Stimulated activated naive CD4-positive, alpha-beta T cell (primary cell): ENCODE data around the gene HPGDS.
"Not testable (repeated sequence)": the region's sequence is repeated elsewhere in the genome, so short reads cannot be mapped to it uniquely, and the experiment has no call there.

ENCODE experiments used
- DNase-seq, 6 experiments: peaks; one replicate each; lab custom pipeline; 2025; lab: John Stamatoyannopoulos, UW

HPGDS gene

GRCh38 chr4:94356444-94356843 lies 13.8 kb upstream of the HPGDS start:
- no peak for DNase-seq

GRCh38 chr4:94354474-94354896 lies 11.8 kb upstream of the HPGDS start:
- DNase-seq, result no peak

DNA sequence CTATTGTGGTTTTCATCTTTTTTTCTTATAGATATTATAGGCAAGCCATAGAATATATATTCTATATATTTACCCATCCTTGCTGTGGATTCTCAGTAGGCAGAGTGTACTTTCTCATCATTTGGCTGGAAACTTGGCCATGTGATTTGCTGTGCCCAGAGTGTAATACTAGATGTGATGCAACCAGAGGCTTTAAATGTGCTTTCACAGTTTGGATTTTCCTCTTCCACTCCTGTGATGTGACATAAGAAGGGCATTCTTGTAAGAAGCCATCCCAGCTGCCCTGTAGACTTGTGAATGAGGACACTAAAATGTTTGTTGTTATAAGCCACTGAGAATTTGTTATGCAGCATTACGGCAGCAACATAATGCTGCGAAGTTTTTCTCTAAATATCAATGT lies 10.4 kb upstream of the HPGDS start:
- DNase-seq, result no peak

DNA sequence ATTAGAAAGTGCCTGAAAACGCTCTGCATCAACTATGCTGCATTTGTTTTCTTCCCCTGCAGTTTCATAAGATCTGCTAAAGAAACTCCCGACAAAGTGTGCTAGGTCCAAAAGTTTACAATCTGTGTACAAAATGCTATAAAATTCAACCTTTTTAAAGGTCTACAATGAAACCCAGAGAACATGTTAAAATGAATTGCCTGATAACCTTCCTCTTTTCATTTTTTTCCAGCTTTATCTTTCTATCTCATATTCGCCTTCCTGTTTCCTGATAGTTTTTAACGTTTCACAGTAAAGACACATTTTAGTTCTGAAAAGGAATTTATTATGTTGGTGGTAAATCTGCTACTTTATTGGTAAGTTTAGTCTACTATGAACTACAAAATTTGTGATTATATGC lies 9.5 kb upstream of the HPGDS start:
- DNase-seq, result no peak

- no peak for DNase-seq
Measured at GRCh38 chr4:94351319-94351718, 8.7 kb upstream of the HPGDS start.

- DNase-seq, result no peak
Measured at GRCh38 chr4:94350095-94350494, 7.5 kb upstream of the HPGDS start.

DNA sequence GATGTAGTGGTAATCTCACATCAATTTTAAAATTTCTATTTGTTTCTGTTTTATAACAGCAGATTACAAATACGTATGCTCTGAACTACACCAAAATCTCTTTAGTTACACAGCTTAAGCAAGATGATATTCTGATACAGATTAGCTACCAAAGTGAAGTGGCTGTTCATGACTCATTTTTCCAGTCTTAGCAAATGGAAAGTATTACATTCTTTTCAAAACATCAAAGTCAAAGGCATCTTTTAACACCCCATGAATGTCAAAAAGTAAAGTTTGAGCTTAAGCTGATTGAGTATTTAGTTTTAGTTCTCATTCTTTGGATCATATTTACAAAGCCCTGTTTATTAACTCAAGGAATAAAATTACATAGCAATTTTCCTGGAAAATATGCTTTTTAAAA lies 6.6 kb upstream of the HPGDS start:
- DNase-seq, result no peak

- DNase-seq, result no peak
Measured at GRCh38 chr4:94348666-94349065, 6.0 kb upstream of the HPGDS start.

DNA sequence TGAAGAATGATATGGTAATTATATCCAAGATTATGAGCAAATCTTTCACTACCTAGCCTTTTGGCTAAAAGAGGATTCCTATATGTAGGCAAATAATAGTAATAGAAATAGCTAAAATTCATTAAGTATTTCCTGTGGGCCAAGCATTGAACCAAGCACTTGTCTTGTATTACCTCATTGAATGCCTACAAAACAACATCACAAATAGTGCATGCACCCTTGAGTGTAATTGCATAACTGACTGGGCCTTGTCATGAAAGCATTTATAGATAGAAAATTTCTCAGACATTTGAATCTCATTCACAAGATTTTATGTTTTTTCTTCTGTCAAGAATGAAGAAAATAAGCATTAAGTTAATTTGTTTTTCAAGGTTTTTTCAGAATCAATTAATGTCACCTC lies 3.9 kb upstream of the HPGDS start:
- no peak for DNase-seq

DNA sequence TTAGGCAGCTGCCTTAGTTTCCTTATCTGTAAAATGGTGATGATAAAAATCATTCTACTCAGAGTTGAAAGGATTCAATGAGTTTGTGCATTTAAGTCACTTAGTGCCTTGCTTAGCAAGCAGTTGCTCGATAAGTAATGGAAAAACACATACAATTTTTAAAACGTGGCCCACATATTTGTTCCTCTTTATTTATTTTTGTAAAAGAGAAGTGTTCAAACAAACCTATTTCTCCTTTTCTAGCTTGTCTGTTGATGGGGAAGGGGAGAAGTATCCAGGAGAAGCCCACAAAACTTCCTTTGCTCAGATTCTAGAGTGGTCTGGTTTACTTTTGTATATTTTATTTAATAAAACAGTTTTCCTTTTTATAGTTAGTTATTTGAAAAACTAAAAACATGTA lies 3.3 kb upstream of the HPGDS start:
- no peak for DNase-seq

DNA sequence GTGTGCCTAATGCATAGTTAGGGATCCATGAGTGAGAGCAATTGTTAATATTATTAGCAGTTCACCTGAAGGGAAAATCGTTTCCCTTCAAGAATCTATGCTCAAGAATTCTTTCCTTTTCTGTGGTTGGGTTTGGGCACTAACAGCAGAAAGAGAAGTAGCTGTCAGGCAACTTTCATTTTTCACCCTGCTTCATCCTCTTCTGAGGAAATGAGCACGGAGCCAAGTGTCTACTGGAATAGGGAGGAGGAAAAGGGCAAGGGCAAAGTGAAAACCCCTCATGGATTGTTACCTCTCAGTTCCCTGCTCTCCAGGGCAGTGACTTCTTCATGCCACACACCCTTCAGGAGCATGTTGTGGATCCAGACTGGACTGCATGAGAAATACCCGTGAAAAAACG lies 2.6 kb upstream of the HPGDS start:
- no peak for DNase-seq

DNA sequence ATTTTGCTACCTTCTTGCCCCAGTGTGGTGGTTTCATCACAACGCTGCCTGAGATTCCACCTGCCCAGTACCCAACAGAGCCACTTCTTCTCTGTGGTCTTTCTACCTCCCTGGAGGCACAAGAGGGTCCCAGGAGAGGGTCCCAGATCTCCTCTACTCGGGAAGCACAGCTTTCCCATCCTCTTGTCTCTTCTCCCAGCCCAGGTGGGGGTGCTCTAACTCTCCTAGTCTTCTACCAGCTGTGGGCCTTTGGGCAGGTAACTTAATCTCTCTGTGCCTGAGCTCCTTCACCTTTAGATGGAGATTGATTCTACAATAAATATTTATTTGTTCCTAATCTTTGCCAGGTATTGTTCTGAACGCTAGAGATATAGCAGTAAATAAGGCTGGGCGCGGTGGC lies 1.8 kb upstream of the HPGDS start:
- DNase-seq, result no peak

- DNase-seq, result no peak
Measured at GRCh38 chr4:94341481-94342370, 910 bp downstream of the HPGDS start.

GRCh38 chr4:94339779-94340178 lies 2.9 kb downstream of the HPGDS start:
- DNase-seq, result no peak

- no peak for DNase-seq
Measured at GRCh38 chr4:94338681-94339351, 3.8 kb downstream of the HPGDS start.

GRCh38 chr4:94336791-94337190 lies 5.8 kb downstream of the HPGDS start:
- not testable (repeated sequence) for DNase-seq

GRCh38 chr4:94336303-94336702 lies 6.3 kb downstream of the HPGDS start:
- no peak for DNase-seq

DNA sequence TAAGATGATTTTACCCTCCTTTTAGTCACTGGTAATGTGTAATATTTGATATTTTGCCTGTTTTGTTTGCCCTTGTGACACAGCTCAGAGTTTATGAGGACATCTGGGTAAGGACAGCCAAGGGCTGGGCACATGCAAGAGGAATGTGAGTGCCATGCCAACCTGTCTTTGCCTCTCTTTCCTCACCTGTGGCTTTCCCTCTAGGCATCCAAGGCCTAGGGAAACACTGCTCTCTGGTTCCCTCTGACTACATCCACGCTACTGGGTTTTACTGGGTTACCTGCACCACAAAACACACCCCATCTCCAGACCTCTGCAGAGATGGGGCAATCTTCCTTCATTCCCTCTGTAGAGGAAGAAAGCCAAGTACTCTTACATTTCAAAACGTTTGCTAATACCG lies 7.7 kb downstream of the HPGDS start:
- no peak for DNase-seq

GRCh38 chr4:94334476-94334875 lies 8.2 kb downstream of the HPGDS start:
- DNase-seq, result no peak

GRCh38 chr4:94333866-94334265 lies 8.8 kb downstream of the HPGDS start:
- DNase-seq, result no peak

DNA sequence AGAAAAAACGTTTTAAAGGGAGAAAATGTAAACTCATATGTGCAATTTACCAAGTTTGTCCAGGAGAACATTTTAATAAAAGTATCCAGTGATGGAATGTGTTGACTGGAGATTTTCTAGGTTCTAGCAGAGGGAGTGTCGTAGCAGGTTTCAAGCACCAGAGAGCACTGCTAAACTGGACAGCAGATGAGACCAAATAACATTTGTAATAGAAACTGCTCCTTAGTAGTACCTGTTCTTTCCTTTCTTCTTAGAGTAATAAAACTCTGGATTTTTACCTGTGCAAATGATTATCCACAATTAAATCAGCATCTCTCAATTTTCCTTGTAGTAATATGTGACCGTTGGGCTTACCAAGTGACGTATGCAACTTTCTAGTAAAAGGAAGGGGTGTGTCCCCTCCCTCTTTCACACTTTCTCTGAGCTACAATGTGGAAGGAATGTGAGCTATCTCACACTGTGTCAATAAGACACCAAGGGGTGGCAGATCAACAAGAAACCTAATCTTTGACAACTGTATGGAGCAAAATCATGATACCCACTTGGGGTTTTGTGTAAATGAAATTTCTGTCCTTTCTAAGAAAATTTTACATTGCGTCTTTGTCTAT lies 9.5 kb downstream of the HPGDS start:
- no peak for DNase-seq

DNA sequence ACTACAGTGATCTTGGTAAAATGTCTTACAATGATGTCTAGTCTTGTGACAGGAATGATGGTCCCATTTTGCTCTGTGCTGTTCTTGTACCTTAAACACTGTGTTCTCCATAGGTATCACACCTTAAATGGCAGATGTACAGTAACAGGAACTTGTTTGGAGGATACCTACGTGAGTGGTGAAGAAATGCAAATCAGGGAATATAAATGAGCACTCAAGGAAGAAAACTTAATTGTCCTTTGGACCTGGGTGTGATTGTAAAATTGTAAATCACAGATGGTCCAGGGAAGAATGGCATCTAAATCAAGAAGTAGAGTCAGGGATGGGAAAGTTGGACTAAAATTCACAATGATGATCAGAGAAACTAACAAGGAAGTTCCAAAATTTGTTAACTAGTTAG lies 12.7 kb downstream of the HPGDS start:
- no peak for DNase-seq

DNA sequence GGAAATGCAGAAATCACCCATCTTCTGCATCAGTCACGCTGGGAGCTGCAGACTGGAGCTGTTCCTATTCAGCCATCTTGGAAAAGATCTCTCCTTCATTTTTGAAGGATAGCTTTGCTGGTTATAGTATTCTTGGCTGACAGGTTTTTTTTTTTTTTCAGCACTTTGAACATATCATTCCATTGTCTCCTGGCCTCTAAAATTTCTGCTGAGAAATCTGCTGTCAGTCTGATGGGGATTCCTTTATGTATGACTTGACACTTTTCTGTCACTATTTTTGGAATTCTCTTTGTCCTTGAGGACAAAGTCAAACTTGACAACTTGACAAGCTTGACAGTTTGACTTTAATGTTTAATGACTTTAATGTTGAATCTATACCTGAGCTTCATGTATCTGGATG lies 16.8 kb downstream of the HPGDS start:
- no peak for DNase-seq
